GM06990 (cell line): Measurements from ENCODE around the gene NANP.
"Not testable (repeated sequence)": the region's sequence is repeated elsewhere in the genome, so short reads cannot be mapped to it uniquely, and the experiment has no call there.

Source experiments
- DNase-seq: peaks from one replicate; pipeline ENCODE4 v3.0.0-alpha.2; 2011; ENCODE audit not compliant: insufficient read length; ENCODE audit errors: extremely low read depth
- H3K27me3 ChIP-seq: replicated peaks from 2 replicates; pipeline ENCODE4 v1.6.0; 2011; ENCODE audit warnings: low read length; ENCODE audit not compliant: control insufficient read depth, insufficient read depth
- H3K36me3 ChIP-seq: 2 replicates; pipeline ENCODE4 v1.5.1; 2011; ENCODE audit warnings: low read length; ENCODE audit not compliant: control insufficient read depth, insufficient read depth
- H3K4me3 ChIP-seq: replicated peaks from 2 replicates; pipeline ENCODE4 v1.5.1; 2011; ENCODE audit warnings: low read depth, mild to moderate bottlenecking, control low read depth, low read length
- TF ChIP-seq, protein P1 (sequence below): IDR thresholded peaks from 2 replicates; pipeline ENCODE4 v1.5.1; 2011; ENCODE audit warnings: low read length, control low read depth, mild to moderate bottlenecking, inconsistent platforms; ENCODE audit not compliant: insufficient read depth, poor library complexity, severe bottlenecking

Gene NANP

DNA sequence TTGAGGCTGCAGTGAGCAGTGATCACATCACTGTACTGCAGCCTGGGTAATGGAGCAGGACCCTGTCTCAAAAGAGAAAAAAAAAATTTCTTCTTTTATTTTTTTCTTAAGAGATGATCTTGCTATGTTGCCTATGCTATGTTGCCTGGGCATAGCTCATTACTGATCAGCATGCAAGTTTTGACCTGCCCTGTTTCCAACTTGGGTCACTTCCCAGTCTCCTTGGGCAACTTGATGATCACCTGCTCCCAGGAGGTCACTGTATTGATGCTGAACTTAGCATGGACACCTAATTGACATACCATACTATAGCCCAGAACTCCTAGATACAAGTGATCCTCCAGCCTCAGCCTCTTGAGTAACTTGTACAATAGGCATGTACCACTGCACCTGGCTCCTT lies 30.7 kb upstream of the NANP start:
- no peak overlapping the region for H3K4me3 ChIP-seq
- H3K36me3 ChIP-seq = no peaks in the 10 kb centered on the region
- H3K27me3 ChIP-seq = no peaks in the 10 kb centered on the region
- DNase-seq = no peak
- TF ChIP-seq, protein P1, sequence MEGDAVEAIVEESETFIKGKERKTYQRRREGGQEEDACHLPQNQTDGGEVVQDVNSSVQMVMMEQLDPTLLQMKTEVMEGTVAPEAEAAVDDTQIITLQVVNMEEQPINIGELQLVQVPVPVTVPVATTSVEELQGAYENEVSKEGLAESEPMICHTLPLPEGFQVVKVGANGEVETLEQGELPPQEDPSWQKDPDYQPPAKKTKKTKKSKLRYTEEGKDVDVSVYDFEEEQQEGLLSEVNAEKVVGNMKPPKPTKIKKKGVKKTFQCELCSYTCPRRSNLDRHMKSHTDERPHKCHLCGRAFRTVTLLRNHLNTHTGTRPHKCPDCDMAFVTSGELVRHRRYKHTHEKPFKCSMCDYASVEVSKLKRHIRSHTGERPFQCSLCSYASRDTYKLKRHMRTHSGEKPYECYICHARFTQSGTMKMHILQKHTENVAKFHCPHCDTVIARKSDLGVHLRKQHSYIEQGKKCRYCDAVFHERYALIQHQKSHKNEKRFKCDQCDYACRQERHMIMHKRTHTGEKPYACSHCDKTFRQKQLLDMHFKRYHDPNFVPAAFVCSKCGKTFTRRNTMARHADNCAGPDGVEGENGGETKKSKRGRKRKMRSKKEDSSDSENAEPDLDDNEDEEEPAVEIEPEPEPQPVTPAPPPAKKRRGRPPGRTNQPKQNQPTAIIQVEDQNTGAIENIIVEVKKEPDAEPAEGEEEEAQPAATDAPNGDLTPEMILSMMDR = no peak

DNA sequence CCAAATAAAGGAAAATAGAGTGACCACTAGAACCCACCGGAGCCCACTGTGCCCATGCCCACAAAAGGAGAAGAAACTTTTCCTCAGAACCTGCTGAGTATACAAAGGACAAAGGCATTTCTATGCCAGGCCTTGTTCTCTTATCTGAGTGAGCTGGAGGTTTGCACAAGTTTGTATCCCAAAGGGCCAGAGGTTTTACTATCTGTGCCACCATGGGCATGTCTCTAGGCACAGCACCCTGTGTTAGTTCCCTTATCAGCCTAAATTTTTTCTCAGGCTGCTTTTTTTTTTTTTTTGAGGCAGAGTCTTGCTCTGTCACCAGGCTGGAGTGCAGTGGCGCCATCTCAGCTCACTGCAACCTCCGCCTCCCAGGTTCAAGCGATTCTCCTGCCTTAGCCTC lies 29.1 kb upstream of the NANP start:
- not testable (repeated sequence) for H3K4me3 ChIP-seq, DNase-seq, H3K36me3 ChIP-seq, H3K27me3 ChIP-seq

DNA sequence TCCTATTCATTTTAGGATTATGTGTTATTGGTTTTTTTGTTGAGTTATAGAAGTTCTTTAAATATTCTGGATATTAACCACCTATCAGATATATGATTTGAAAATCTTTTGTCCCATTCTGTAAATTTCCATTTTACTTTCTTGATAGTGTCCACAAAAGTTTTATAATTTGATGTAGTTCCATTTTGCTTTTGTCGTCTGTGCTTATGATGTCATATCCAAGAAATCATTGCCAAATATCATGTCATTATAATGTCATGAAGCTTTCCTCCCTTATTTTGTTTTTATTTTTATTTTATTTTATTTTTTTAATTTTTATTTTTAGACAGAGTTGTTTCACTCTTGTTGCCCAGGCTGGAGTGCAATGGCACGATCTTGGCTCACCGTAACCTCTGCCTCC lies 21.0 kb upstream of the NANP start:
- Histone ChIP-seq H3K27me3 (no peaks in the 10 kb centered on the region), H3K4me3 (no peak overlapping the region), H3K36me3 (no peaks in the 10 kb centered on the region; the same call in 1 of the 2 replicates)
- DNase-seq = no peak
- TF ChIP-seq, protein P1 = no peak

DNA sequence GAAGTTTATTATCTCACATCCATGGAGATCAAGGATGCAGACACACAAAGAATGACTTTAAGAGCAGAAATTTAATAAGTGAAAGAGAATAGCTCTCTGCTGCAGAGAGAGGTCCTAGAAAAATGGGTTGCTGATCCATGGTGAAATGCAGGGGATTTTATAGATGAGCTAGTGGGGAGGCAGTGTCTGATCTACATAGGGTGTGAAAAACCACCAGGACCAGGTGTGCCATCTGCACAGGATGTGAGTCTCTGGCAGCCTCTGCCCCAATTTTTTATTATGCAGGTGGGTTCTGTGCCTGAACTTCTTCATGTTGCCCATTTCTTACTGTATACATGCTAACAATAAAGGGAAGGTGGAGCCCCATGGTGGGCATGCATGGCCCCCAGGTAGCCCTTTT lies 19.9 kb upstream of the NANP start:
- H3K36me3 ChIP-seq = no peaks in the 10 kb centered on the region; the same call in 1 of the 2 replicates
- no peak overlapping the region for H3K4me3 ChIP-seq
- TF ChIP-seq, protein P1 = no peak
- DNase-seq = no peak
- no peaks in the 10 kb centered on the region for H3K27me3 ChIP-seq

GRCh38 chr20:25637247-25637646 lies 13.4 kb upstream of the NANP start:
- TF ChIP-seq, protein P1 = no peak
- no peaks in the 10 kb centered on the region for H3K27me3 ChIP-seq
- no peaks in the 10 kb centered on the region for H3K36me3 ChIP-seq
- no peak overlapping the region for H3K4me3 ChIP-seq
- no peak for DNase-seq

- Histone ChIP-seq H3K27me3 (no peaks in the 10 kb centered on the region), H3K36me3 (no peaks in the 10 kb centered on the region), H3K4me3 (no peak overlapping the region)
- TF ChIP-seq, protein P1 = no peak
- no peak for DNase-seq
Measured at GRCh38 chr20:25632940-25633790, 9.4 kb upstream of the NANP start.

DNA sequence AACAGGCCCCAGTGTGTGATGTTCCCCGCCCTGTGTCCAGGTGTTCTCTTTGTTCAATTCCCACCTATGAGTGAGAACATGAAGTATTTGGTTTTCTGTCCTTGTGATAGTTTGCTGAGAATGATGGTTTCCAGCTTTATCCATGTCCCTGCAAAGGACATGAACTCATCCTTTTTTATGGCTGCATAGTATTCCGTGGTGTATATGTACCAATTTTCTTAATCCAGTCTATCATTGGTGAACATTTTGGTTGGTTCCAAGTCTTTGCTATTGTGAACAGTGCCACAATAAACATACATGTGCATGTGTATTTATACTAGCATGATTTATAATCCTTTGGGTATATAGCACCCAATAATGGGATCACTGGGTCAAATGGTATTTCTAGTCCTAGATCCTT lies 6.8 kb upstream of the NANP start:
- H3K36me3 ChIP-seq, DNase-seq, H3K4me3 ChIP-seq, H3K27me3 ChIP-seq: not testable (repeated sequence)
